GM19324 (cell line): Measurements from ENCODE around the gene ZFP36L1.
A peak's percentile ranks its signal among the peaks of the same experiment; 100 is the strongest.

ENCODE experiments used
- ATAC-seq: cut with Tn5 transposase; IDR thresholded peaks from one replicate; pipeline ENCODE4 v1.9.1; 2021; ENCODE audit warnings: mild to moderate bottlenecking, moderate library complexity; ENCODE audit not compliant: unreplicated experiment, low FRiP score

ZFP36L1 gene

DNA sequence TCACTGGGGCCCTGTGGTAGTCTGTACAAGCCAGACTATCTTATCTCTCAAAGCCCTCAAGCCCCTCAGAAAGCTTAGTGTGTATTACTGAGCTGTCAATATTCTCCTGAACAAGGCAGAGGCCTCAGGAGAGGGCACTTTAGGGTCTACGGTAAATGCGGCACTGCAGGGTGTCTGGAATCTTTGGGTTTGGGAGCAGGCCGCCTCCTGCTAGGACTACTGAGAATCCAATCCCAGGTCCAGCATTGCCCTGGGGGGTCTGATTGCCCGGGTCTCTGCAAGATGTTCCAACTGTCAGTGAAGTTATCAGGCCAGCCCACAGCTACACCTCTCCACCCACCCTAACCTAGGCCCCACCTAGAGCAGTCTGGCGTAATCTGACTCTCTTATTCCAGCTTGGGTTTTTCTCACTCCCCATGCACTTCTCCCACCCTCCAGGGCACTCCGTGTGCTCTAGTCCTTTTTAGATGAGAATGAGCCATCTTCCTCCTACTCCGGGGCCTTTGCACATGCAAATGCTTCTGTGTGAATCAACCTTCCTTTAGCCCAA lies 4.3 kb upstream of the ZFP36L1 start:
- no peak for ATAC-seq

DNA sequence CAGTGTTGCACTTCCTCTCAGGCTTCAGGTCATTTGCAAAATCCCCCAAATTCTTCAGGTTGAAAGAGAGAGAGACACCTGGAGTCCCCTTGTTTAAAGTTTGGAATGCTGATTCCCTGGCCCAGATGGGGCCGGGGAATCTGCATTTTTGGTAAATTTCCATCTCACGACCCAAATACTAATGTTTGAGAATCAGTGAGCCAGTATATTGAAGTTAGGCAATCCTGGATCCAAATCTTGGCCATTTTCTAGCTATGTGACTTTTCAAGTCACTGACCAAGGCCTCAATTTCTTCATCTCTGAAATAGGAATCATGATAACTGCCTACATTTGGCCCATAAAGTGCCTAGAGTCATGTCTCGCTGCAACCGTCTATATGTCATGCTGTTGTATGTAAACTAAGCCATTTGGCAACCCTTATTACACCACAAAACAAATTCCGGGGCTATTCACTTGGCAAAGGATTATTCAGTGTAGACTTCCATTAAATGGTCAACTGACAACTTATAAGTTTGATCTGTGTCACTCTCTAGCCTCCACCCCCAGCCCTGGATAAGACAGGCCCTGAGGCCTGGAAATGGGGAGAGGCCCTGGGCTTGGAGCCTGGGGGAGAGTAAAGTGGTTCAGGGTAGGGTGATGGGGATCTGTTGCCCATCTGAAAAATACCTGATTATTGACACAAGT lies 3.7 kb upstream of the ZFP36L1 start:
- no peak for ATAC-seq

DNA sequence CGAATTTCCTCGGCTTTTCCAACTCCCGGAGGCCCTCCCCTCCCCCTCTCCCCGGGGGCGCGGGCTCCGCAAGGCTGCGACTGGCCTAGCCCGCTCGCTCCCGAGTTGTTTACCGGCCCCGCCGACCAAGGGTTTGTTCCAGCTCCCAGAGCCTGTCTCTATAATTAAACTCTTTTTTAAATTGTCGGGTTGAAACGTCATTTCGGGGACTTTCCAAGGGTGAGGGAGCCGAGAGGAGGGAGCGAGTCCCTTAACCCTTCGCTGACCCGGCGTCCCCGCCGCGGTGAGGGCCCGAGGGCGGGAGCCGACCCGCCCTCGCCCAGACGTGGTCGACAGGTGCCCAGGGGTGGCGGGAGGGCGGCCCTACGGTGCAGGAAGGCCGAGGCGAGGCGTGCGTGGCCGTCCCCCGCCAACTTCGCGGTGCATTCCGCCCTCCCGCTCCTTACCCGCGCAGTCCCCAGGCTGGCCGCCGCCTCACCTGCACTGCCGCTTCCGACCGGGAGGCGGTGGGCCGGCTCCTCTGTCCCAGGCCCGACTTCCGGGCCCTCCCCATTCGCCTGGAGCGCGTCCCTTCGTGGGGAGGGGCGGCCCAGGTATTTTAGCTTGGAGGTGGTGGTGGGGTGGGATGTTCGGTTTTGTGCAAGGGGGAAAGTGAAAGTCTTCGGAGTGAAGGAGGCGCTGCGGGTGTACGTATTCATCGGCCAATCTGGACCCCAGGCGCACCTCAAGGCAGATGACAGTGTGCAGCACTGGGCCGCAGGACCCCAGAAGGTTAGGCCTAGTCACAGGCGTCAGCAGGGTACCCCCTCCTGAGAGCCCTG lies 2.9 kb upstream of the ZFP36L1 start:
- ATAC-seq = peak; percentile 33

DNA sequence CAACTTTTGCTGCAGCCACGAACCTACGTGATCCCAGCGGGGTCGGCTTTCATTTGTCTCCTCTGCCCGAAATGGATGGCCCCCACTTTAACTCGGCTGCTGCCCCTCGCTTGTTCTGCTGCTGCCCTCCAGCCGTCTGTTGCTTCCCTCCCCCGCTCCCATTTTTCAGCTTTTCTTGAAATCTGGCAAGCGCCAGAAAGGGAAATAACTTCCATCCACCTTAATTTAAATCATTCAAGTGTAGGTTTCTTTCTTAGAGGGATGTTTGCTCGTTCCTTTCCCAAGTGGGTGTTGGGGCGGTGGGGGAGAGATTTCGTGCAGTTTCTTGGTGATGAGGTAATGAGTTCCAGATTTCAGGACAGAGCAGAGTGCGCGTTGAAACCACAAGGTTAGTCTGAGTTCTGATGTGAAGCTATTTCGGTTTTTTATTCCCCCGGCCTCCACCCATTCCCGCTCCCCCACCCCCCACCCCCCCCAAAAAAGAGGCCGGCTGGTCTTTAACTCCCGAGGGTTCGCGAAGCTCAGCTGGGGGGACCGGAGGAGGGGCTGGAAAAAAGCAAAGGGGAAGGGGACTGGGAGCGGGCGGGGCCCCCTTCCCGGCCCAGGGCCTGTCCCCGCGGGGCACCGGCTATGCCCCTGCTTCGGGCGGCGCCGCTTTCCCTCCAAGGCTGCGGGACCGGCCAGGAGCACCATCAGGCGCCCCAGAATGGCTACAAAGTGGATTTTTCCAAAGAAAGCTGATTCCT lies 2.2 kb upstream of the ZFP36L1 start:
- ATAC-seq = no peak

DNA sequence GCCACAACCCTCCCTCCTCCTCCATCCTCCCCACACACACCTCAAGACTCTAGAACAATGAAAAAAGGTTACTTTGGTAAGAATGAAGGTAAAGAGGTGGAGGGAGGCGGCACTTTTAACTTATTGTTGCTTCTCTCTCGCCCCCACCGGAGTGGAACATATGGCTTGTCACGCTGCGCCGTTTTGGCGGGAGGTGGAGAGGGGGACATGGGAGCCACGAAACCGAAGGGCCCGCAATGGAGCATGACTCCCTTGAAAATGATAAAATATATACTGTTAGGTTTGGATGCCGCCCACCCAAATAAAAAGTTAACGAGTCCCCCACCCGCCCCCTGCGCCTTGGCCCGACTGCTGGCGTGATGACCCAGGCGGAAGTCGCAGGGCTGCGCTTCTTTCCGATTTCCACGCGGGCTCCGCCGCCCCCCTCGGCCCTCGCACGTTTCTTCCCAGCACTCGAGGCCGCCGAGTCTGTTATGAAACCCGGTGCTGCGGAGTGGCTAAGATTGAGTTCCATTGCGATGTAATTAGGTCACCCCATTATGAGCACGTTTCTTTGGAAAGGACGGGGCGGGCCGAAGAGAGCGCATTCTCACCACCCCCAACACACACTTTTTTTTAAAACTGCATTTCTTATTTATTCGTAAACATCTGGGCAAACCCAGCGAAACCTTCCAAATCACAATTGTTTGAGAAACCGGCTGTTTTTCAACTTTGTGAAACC lies 1.4 kb upstream of the ZFP36L1 start:
- ATAC-seq = no peak

DNA sequence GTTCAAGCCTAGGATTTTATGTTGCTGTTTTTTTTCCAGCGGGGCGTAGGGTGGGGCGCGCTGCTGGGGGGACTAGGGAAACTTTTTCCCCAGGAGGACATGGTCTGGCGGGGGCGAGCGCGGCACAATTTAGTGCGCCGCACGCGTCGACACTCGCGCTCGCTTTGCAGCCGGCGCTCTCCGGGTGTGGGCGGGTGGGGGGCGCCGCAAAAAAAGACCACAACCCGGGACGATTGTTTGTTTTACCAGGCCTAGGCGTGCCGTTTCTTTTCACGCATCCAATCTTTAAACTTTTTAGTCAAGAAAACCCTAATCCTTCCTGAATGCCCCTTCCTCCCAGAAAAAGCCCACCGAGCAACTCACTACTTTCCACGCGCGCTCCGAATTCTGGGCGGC lies 865 bp upstream of the ZFP36L1 start:
- ATAC-seq = no peak

DNA sequence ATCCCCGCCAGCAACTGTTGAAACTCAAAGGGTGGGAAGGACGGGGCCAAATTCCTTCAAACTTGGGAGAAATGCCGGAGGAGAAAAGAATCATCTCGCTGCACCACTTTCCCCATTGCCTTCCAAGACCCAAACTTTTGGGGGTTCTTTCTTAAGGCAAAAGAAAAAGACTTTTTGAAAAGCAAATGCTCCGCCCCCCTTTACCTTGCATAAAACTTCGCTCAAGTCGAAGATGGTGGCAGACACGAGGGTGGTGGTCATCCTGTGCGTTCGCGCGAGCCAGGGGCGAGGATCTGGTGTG lies 239 bp downstream of the ZFP36L1 start:
- ATAC-seq = no peak

DNA sequence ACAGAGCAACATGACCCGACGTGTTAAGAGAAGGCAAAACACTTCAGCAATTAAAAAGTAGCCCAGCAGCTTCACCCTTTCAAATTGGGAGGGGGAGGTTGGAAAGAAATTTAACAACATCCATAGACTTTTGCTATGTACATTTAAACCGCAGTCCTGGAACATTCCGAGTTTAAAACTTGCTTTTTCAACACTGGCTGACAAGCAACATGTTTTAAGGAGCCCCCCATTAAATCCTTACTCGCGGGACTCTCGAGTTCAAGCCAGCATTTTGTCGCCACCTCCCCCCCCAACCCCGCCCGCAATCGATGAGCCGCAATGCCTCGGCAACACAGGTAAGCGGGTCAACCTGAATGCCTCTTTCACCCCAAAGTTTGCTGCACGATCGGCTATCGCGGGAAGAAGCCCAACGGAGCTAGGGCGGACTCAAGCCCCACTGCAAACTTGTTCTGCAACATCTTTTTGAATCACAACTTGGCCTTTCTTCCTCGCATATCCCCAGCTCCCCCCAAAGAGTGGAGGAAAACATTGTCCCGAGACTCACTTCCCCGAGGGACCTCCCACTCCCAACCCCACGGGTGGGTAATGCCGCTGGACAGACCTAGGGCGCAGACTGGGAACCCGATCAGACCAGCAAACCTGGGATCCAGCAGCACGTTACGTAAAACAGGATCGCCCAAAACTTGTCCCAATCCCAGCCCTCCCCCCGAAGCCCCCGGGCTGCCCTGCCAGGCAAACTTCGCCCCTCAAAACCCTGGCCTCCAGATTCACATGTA lies 777 bp downstream of the ZFP36L1 start:
- no peak for ATAC-seq

DNA sequence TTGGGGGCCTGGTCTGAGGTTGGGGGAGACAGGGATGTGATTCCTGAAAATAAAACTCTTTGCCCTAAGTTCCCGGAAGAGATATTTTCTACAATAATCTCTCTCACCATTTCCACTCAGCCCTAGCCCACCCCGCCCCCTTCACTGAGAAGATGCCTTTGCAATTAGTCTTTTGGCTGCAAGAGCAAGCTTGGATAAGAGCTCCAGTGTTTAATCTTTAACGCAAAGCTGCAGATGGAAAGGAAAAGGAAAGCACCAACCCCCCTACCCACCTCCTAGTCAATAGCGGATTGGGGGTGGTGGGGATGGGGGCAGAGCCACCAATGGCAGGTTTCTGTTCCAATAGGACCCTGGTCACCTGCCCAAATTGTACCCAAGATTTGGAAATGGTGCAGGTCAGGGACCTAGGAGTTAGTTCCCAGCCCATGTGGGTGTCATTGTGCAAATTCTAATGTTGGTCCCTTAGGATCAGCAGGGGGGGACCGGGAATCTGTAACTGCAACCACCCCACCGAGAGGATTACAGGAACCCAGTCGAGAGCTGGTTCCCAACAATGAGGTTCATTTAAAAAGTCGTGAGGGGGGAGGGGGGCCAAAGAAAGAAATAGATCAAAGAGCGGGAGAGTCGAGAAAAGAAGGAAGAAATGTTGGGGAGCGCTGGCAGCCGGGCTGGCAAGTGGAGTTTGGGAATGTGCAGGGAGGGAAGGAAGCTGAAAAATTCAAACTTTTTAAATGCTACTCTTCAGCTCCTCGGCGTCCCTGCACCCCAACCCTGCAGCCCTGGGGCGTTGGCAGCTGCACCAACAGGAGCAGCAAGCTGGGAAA lies 1.6 kb downstream of the ZFP36L1 start:
- no peak for ATAC-seq

DNA sequence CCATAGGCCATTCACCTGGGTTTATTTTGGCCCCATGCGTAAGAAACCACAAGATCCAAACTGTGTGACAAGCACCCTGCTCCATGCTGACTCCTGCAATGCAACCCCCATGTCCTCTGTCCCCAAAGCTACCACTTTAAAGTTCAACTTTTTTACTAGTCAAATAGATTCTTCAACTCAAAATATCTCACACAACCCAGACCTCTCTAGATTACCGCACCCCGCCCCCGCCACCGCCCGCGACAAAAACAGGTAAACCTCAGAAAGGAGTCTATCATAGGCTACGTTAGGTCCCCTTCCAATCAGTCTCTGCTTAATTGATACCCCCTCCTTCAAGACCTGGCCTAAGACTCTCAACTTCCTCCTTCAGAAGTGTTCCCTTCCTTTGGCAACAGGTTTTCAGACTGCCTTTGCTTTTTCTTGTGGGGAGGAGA lies 2.2 kb downstream of the ZFP36L1 start:
- ATAC-seq = no peak

DNA sequence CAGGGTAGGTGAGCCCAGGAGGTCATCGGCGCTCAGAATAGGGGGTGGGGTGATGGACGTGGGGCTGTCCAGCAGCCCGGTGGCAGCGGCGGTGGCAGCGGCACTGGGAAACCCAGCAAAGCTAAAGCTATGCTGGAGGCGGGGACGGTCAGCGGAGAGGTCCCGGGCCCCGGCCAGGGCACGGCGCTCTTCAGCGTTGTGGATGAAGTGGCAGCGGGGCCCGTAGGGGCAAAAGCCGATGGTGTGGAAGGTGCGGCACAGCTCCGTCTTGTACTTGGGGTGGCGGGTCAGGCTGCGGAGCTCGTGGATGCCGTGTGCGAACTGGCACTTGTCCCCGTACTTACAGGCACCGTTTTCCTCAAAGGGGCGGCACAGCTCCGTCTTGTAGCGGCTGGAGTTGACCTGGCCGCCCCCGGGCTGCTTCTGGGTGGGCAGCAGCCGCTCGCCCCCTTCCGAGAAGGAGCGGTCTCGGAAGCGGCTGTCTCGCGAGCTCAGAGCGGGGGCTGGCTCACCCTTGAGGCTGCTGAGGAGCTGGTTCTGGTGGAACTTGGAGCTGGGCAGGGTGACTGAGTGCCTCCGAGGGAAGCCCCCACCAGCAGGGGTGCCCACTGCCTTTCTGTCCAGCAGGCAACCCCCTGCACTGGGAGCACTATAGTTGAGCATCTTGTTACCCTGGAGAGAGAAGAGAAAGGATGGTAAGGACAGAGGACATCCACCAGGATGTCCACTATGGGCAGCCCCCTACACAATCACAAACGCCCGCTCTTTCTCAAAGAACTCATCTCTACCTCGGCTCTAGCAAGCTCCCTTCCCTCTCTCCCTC lies 2.8 kb downstream of the ZFP36L1 start:
- no peak for ATAC-seq

DNA sequence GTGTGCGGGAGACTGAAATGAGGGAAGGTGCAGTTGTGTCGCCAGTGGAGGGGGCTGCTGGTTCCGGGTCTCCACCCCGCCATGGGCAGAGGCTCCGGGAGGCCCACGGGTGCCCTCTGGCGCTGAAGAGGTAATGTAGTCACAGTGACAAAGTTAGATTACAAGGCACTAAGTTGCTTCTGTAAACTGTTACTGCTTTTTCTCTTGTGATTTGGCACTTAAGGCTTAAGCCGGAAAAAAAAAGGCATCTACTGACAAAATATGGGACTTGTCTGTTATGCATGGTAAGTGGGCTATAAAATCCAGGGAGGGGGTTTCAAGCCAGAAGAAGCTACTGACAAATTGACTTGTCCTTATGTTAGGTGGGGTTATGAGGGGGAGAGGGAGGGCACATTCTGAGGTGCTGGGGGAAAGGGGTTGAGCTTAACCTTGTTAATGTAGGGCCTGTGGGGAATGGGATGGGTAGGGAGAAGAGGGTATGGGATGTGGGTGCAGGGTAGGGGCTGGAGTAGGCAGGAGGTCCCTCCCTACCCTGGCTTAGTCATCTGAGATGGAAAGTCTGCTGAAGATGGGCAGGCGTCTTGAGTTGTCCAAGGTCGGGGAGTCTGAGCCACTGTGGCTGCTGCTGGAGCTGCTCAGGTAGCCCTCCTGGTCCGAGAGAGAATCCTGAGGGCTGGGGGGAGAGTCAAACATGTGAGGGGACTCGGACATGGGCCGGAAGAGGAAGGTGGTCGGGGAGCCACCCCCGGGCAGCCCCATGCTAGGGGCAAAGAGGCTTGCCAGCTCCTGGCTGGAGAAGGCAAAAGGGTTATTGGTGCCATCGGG lies 3.7 kb downstream of the ZFP36L1 start:
- ATAC-seq = no peak

DNA sequence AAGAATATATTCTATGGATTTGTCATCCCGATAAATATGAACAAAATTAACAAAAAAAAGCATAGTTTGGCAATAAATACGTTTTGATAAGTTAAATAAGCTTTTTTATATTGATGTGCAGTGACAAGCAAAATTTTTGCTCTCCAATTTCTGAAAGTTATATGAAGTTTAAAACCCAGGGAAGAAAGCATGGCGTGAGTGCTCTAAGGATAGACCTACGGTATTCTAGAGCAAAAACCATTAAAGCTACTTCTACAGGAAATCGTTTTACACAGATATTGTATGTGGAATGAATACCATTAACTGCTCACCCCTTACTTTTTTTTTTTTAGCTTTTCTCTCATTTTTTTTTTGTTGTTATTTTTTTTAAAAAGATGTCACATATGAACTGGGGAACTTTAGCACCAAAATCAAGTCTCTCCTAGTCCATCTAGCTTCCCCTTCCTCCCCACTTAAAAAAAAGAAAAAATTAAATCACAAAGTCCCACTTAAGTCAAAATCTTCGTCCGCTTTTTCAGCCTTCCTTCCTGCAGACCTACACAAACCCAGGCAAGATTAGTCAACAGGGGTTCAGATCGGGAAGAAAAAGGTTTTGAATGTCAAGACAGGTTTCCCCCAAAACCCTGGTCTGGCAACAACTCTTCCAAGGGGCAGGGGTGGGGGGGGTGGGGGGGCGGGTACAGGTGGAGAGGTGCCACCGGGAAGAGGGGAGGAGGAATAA lies 4.4 kb downstream of the ZFP36L1 start:
- no peak for ATAC-seq

DNA sequence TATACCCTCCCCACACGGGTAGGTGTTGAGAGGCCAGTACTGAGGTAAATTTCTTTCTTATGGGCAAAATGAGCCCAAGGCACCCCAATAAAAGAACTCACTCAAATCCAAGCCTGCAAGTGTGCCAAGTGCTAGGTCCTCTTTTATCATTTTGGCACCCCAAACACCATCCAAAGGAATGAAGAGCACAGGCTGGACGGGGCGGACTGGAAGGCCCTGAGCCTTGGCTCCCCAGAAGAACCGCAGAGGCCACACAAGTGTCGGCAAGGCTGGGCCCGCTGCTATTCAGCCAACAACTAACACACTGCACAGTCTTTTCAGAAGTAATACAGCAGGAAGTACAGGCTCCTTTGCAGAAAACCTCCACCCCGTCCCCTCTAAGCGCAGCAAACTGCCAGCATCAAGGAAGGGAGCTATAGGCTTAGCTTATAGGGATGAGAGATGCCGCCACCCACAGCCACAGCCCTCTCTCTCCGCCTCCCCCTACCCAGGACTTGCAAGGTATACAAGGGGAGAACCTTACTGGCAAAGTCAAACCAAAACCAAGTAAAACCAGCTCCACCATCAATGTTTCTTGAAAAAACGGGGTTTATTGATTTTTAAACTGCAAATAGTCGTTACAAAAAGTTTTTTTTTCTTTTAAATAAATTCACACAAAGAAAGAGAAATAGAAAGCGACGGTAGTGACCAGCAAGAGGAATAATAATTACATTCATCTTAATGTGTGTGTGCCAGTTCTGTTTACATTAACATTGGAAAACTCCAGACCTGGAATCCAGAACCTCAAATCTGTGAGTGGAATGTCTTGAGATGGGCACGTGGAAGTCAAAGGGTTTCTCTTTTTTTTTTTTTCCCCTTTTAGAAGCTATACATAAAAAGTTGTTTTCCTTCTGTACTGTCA lies 5.5 kb downstream of the ZFP36L1 start:
- ATAC-seq = no peak

DNA sequence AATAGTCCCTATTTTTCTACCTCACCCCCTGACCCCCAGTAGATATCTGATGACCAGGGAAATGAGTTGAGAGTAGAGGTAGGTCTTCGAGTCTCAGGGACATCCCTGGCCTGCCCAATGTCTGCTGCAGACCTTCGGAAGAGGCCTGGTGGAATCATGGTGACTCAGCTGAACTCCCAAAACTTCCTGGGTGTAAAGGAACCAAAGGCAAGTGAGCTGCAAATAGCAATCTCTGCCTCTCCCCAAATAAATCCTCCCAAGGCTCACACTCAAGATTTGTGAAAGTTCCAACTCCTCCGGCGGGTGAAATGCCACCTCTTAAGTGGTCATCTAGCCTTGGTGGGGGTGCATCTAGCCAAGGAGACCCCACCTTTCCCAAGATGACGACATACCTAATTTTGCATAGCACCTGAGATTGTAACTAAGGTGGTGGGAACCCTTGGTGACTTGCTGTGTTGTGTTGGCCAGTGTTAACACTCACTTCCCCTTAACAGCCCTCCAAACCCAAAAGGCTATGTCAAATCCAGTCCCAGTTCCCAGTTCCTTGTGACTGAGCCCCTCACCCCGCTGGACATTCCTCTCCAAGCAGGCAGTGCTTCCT lies 6.3 kb downstream of the ZFP36L1 start:
- no peak for ATAC-seq
